ACHN (cell line): ENCODE results near the gene ASB15.
"Not testable (repeated sequence)": the region's sequence is repeated elsewhere in the genome, so short reads cannot be mapped to it uniquely, and the experiment has no call there.

Experiments
- DNase-seq: peaks from one replicate; pipeline ENCODE4 v3.0.0-alpha.2; 2015
- in situ Hi-C: cut with HindIII; loops from 2 replicates; pipeline ENCODE4 v1.10.0; 2017; ENCODE audit warnings: low sequenced_read_pairs, low pct_ligation_motif_present, low pct_unique_long_range_greater_than_20kb

ASB15 gene

DNA sequence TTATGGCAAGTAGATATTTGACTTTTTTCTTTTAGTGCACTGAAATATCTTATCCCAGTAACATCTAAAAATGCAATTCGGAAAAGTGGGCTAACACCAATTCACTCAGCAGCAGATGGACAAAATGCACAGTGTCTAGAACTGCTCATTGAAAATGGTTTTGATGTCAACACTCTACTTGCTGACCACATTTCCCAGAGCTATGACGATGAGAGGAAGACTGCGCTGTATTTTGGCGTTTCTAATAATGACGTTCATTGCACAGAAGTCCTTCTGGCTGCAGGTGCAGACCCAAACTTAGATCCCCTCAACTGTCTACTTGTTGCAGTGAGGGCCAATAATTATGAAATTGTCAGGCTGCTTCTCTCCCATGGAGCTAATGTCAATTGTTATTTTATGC is 27.2 kb downstream of the ASB15 start:
- in situ Hi-C loops = no loop called here
- no peak for DNase-seq

DNA sequence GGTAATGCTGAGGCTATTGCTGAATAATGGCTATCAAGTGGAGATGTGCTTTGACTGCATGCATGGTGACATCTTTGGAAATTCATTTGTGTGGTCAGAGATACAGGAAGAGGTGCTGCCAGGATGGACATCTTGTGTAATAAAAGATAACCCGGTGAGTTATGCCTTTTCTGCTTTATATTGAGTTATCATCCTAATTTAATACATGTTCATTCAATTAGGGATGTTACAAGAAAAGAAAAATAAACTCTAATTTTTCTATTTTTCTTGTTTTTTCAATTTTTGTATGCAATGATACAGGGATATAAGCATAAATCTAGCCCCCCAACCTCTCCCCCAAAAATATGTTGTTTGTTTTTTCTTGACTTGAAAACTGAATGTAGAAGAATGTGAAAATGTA is 27.7 kb downstream of the ASB15 start:
- DNase-seq = no peak
- in situ Hi-C loops = no loop called here

DNA sequence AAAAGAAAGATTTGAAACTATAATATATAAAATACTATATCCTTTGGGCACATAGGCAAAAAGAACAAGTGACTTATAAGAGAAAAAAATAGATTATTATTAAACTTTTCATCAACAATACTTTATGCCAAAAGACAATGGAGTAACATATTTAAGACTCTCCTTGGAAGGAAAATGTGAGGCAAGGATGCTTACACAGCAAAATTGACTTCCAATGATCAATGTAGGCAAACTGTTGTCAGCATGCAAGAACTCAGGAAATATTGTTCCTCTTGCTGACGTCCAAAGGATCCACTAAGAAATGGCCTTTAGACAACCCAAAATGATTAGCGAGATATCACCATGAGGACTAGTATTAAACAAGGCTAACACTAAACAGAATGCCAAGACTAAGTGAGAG is 31.2 kb downstream of the ASB15 start:
- in situ Hi-C loops = no loop called here

DNA sequence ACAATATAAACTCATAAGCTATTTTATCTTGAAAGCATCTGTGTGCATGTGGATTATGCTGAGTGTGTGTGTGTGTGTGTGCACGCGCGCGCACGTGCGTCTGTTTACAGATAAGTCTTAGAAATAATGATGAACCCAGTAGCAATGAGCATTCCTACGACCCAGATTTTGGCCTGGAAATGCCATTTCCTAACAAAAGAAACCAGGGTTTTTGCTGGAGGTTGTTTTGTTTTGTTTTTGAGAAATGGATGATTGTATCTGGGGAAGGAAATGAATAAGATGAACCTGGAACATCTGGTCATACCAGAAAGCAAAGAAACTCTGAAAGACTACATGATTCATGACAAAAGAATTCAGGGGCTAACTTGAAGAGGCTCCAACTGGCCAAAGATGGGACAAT is 31.9 kb downstream of the ASB15 start:
- peak; percentile 53 for DNase-seq
- in situ Hi-C loops = no loop called here

More for the DNA sequence above, 31.2 kb downstream of the ASB15 start:
- no peak for DNase-seq

DNA sequence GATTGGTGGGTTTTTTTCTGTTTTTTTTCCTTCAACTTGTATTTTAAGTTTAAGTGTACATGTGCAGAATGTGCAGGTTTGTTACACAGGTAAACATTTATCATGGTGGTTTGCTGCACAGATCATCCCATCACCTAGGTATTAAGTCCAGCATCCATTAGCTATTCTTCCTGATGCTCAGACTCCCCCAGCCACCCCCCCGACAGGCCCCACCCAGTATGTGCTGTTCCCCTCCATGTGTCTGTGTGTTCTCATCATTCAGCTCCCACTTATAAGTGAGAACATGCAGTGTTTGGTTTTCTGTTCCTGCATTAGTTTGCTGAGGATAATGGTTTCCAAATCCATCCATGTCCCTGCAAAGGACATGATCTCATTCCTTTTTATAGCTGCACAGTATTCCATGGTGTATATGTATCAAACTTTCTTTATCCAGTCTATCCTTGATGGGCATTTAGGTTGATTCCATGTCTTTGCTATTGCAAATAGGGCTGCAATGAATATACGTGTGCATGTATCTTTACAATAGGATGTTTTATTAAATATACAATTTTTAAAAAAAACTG is 32.5 kb downstream of the ASB15 start:
- DNase-seq, in situ Hi-C loops: not testable (repeated sequence)

DNA sequence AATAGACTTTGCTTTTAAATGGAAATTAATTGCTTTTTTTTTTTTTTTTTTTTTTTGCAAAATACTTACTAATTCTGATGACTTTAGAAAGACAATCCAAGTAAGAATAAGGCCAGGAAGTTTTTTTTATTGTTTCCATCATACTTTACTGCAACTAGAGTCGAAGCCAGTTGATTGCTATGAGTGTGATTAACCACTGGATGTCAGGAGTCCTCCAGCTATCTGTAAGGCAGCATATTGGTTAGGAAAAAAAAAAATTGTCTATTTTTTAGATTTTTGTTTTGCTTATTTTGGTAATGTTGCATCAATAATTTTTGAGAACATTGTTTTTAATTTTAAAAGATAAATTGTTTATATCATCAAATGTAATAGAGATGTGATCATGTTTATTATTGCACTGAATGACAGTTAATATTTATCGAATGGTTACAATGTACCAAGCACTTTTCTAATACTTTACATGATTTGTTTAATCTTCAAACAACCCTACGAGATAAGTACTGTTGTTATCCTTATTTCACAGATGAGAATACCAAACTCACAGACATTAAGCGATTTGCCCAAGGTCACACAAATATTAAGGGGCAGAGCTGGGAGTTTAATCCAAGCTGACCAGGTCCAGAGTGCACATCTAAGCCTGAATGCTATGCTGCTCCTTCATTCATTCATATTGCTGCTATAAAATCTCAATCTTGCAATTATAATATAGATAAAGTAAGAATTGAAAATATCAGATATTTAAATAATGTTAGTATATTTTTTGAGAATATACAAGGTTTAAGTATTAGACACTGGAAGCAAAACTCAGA is 34.1 kb downstream of the ASB15 start:
- in situ Hi-C loops = no loop called here

DNA sequence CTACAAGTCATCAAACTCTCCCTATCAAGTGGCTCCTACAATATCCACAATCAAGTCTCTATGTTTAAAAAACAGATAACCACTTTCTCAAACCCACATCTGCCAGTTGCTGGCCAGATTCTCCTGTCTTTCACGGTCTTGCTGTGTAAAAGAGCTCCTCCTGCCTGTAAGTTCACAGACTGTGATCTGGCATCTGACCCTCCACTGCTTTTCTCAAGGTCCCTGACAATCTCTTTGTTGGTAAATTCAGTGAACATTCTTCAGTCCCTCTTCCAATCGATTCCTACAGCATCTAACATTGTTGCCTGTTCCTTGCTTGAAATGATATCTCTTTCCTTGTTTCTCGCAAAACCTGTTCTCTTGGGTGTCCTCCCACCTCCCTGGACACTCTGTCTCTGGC is 35.6 kb downstream of the ASB15 start:
- no peak for DNase-seq
- in situ Hi-C loops = no loop called here

More for the DNA sequence above, 34.1 kb downstream of the ASB15 start:
- peak; percentile 67 for DNase-seq

DNA sequence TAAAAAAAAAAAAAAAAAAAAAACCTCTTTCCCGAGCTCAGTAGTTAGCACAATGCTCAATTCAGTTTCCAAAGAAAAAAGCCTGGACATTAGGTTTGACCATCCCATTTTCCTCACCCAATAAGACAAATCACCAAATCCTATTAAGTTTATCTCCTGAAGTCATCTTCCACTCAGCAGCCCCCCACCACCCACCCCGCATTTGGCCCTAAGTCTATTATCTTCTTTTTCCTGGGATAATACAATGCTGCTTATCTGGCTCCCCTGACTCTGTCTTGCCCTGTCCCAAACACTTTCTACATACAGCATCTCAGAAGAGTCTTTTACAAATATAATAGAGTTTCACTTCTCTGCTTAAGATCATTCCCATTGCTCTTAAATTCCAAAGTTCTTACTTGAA is 36.3 kb downstream of the ASB15 start:
- DNase-seq = no peak
- in situ Hi-C loops = no loop called here

DNA sequence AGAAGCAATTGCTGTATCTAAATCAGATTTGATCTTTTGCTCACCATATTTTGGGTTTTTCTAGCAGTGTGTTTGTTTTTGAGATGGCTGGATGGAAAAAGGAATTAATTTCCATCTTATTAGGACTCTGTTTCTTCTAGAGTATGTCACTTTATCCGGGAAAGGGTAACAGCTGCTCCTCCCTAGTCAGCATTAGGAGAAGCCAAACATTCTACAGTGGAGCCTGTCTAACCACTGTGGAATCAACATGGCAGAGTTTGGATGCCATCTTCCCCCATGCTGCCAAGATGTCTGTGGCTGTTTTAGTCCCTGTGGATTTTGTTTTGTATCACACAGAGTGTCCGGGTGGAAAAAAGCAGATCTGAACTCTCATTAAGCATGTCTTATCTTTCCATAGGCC is 38.0 kb downstream of the ASB15 start:
- DNase-seq = no peak
- in situ Hi-C loops = no loop called here

DNA sequence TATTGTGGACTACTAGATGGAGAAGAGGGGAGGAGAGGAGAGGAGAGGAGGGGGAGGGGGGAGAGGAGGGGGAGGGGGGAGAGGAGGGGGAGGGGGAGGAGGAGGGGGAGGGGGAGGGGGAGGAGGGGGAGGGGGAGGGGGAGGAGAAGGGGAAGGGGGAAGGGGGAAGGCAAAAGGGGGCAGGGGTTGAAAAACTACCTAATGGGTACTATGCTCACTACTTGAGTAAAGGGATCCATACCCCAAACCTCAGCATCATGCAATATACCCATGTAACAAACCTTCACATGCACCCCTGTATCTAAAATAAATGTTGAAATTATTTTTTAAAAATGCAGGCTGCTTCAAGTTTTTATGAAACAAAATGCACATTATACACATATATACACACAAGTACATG is 39.0 kb downstream of the ASB15 start:
- DNase-seq = no peak
- in situ Hi-C loops = no loop called here

DNA sequence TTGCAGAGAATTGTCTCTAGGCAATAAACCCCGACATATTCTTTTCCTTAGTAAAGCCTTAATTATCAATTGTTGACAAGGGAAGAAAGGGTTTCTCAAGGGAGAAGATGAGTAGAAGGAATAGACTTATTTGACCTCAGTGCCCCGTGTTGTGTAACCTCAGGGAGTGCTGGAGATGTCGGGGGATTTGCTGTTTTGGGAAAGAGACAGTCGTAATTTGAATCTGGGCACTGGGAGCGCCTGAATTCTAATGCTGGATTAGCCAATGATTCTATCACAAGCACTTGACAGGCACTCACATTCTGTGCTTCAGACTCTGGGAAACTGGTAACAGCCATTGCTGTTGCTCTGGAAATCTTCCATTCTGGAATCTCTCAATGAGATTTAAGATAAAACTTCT is 40.3 kb downstream of the ASB15 start:
- DNase-seq = no peak

DNA sequence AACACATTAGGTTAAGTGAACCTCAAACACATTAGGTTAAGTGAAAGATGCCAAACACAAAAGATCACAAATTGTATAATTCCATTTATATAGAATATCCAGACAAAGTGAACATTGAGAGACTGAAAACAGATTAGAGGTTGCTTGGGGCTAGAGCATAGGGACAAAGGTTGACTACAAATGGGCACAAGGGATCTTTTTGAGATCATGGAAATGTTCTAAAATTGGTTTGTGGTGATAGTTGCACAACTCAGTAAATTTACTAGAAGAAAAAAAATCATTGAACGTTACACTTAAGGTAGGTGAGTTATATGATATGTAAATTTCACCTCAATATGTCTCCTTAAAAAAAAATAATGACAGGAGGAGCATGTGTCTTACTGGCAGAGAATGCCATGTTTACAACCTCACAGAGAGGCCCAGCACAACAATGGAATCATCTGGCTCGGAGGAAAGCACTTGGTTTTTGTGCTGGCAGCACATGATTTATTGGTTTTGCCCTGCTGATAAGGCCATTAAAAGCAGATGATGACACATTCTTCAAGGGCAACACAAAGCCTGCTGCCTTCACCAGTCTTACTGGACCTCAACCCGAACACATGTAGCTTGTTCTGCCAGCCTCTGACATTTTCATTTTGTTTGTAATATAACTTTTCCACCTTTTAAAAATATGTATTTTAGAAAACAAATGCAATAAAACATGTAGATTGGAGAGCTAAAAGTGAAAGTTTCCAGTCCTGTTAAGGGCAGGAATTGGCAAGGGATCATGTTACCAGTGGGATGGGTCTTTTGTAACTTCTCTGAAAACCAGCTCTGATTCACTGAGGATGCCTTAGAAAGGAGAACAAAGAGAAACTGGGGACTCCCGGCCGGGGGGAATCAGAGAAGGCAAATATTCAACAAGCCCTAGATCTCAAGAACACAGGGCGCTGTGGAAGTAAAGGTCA is 42.1 kb downstream of the ASB15 start:
- in situ Hi-C loops = no loop called here
- DNase-seq = peak; percentile 24

More for the DNA sequence above, 40.3 kb downstream of the ASB15 start:
- in situ Hi-C loops = no loop called here

DNA sequence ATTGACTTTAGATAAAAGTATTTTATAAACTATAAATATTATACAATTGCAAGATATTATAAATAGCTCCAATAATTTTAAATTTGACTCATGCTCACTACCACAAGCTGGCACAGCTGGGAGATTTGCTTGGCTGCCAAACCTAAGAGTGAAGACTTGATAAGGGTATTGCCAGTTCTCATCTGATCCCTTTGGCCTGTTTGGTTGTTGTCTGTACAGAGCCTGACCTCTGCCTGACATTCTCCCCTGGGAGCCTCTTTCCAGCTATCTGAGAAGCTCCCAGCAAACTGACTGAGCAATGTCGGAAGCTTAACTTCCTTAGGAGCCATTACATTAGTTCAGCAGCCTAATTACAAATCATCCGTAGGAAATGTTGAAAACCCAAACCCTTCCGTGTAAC is 43.9 kb downstream of the ASB15 start:
- in situ Hi-C loops = no loop called here
- no peak for DNase-seq

DNA sequence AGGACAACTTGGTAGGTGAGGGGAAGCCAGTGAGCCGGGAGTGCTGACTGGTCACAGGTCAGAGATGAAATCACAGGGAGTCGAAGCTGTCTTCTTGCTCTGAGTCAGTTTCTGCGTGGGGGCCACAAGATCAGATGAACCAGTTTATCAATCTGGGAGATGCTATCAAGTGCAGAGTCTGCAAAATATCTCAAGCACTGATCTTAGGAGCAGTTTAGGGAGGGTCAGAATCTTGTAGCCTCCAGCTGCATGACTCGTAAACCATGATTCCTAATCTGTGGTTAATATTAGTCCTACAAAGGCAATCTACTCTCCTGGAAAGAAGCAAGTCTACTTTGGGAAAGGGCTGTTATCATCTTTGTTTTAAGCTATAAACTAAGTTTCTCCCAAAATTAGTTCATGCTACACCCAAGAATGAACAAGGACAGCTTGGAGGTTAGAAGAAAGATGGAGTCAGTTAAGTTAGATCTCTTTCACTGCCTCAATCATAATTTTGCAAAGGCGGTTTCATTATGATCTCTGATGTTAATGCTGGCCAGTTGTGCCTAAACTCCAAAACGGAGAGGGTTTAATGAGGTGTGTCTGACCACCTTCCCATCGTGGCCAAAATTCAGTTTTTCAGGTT is 45.6 kb downstream of the ASB15 start:
- in situ Hi-C loops = no loop called here
- no peak for DNase-seq

DNA sequence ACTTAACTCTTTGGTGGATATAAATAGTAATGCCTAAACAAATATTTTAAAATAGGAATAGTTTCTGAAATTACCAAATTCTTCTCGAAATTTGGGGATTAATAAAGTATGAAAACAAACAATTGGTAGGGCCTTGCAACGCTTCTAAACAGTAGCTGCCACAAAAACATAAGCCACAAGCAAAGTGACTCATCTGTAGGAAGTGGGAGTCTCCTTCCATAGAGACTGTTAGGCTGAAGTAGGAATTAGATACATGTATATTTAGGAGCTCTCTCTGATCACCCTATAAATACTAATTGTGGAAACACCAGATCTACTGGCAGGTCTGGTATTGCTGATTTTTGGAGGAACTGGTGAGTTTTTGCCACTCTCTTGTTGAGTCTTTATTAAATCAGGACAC is 48.3 kb downstream of the ASB15 start:
- DNase-seq = no peak
- in situ Hi-C loops = no loop called here

DNA sequence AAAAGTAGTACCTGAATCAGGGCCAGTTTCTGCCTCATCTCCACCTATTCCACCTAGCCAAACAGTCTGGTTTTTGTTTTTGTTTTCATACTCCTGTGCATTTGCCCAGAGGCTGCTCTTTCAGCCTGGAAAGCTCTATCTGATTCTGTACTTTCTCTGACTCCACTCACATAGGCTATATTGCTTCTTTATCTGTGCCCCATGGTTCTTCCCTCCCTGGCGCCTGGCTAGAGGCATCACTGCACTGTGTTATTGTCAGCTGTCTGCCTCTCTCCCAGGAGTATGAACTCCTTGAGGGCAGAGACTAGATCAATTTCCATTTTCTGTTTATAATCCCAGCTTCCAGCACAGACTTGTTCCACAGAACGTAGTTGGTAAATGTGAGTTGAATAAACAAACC is 49.0 kb downstream of the ASB15 start:
- in situ Hi-C loops = no loop called here
- DNase-seq = no peak

DNA sequence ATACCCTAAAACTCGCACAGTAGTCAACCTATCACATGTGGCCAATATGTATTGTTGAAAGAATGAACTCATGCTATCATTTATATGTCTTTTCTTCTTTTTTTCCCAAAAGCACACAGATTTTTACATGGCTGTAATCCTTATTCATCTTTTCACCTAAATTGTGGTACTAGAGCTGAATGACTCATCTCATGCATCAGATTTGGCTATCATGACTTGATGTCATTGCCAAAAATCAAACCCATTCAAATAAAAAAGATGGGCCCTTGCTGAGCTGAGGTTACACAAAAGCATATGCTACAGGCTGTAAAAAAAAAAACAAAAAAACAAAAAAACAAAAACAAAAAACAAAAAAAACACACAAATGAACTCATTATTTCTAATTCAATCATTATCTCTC is 50.8 kb downstream of the ASB15 start:
- DNase-seq = no peak
- in situ Hi-C loops = no loop called here

DNA sequence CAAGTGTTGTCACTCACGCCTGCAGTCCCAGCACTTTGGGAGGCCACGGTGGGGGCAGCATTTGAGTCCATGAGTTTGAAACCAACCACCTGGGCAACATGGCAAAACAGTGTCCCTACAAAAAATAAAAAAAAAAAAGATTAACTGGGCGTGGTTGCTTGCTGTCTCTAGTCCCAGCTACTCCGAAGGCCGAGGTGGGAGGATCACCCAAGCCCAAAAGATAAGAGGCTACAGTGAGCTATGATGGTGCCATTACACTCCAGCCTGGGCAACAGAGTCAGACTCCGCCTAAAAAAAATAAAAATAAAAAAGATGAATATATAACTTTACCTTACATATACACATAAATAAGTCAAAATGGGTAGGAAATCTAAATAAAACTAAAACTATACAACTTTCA is 51.5 kb downstream of the ASB15 start:
- in situ Hi-C loops = no loop called here
- DNase-seq = no peak

DNA sequence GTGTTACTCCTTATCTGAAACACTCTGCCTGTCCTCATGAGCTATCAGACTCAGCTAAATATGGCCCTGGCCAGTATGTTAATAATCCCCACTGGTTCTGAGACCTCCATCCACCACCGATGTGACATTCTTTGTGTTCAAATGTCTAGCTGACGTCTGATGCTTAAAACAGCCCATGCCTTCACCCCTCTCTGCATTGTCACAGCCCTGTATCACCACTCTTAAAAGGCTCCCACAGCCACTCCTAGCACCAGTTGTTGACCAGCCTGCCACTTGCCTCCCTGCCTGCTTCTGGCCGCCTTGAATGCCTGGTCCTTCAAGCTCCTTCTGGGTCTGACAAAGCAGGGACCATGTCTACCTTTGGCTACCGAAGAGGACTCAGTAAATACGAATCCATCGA is 54.0 kb downstream of the ASB15 start, which contains the start of gene LMOD2:
TSS of gene LMOD2 (plus strand) at position 253 of the 400 bp plus-strand sequence. CDS start at position 351, 98 bp downstream.
- in situ Hi-C loops = no loop called here
- no peak for DNase-seq
